HG02973 (cell line): ENCODE results near the gene CEBPA.
"Not testable (repeated sequence)": the region's sequence is repeated elsewhere in the genome, so short reads cannot be mapped to it uniquely, and the experiment has no call there.

Experiments used
- ATAC-seq: cut with Tn5 transposase; IDR thresholded peaks from one replicate; pipeline ENCODE4 v1.9.1; 2021; ENCODE audit warnings: moderate library complexity; ENCODE audit not compliant: unreplicated experiment

The CEBPA gene

DNA sequence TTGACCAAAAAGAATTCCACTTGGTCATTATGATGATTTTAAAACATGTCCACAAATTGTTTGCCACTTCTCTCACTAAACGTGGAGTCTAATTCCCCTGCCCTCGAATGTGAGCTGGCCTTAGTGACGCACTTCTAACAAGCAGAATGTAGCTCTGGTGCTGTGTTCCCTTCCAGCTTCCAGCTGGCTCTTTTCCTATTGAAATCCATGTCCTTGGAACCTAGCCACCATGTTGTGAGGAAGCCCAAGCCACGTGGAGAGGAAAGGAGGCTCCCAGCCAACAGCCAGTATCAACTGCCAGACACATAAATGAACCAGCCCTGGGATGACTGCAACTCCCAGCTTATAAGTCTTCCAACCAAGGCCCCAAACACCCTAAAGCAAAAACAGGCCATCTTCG lies 23.6 kb upstream of the CEBPA start:
- ATAC-seq: no peak

DNA sequence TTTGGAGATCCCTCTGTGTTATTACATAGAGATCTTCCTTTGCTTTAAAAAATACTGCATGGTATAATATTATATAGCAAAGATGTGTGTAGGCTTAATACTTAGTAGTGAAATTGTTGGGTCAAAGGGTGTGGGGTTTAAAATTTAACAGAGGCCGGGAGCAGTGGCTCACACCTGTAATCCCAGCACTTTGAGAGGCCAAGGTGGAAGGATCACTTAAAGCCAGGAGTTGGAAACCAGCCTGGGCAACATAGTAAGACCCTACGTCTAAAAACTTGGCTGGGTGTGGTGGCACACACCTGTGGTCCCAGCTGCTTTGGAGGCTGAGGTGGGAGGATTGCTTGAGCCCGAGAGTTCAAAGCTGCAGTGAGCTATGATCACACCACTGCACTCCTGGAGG lies 22.3 kb upstream of the CEBPA start:
- no peak for ATAC-seq

DNA sequence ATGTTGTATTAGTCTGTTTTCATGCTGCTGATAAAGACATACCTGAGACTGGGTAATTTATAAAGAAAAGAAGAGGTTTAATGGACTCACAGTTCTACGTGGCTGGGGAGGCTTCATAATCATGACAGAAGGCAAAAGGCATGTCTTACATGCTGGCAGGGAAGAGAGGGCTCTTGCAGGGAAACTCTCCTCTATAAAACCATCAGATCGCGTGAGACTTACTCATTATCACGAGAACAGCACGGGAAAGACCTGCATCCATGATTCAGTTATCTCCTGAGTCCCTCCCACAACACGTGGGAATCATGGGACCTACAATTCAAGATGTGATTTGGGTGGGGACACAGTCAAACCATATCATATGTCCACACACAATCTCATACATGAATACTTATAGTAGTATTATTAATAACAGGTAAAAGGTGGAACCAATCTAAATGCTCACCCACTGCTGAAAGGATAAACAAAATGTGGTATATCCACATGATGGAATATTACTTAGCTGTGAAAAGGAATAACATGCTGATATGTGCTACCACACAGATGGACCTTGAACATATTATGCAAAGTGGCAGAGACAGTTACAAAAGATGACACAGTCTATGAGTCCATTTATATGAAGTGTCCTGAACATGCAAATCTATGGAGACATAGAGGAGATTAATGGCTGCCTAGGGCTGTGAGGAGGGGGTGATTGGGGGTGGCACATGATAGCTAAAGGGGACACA lies 20.9 kb upstream of the CEBPA start:
- no peak for ATAC-seq

DNA sequence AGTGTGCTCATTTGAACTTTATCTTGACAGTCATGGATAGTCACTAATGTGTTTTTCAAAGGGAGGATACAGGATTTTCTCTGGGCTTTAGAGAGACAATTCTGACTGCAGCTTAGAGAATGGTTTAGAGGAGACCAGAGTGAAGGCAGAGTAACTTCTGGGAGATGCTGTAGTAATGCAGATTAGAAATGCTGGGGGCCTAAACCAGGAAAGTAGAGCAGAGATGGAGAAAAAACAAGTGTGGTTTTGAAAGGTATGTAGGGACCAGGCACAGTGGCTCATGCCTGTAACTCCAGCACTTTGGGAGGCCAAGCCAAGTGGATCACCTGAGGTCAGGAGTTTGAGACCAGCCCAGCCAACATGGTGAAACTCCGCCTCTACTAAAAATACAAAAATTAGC lies 18.3 kb upstream of the CEBPA start:
- ATAC-seq: no peak

DNA sequence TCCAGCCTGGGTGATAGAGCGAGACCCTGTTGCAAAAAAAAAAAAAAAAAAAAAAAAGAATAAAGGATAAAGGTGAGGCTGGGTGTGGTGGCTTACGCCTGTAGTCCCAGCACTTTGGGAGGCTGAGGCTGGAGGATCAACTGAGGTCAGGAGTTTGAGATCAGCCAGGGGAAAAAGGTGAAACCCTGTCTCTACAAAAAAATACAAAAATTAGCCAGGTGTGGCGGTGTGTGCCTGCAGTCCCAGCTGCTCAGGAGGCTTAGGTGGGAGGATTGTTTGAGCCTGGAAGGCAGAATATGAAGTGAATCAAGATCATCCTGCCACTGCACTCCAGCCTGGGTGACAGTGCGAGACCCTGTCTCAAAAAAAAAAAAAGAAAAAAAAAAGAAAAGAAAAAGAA lies 15.7 kb upstream of the CEBPA start:
- not testable (repeated sequence) for ATAC-seq

DNA sequence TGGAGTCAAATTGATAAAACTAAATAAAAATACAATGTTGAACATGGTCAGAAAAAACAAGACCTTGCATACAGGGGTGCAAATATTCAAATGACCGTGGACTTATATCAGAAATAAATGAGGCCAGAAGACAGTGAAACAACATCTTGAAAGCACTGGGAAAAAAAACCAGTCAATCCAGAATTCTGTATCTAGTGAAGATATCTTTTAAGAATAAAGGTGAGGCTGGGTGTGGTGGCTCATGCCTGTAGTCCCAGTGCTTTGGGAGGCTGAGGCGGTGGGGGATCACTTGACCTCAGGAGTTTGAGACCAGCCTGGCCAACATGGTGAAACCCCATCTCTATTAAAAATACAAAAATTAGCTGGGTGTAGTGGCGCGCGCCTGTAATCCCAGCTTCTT lies 15.2 kb upstream of the CEBPA start:
- ATAC-seq: no peak

DNA sequence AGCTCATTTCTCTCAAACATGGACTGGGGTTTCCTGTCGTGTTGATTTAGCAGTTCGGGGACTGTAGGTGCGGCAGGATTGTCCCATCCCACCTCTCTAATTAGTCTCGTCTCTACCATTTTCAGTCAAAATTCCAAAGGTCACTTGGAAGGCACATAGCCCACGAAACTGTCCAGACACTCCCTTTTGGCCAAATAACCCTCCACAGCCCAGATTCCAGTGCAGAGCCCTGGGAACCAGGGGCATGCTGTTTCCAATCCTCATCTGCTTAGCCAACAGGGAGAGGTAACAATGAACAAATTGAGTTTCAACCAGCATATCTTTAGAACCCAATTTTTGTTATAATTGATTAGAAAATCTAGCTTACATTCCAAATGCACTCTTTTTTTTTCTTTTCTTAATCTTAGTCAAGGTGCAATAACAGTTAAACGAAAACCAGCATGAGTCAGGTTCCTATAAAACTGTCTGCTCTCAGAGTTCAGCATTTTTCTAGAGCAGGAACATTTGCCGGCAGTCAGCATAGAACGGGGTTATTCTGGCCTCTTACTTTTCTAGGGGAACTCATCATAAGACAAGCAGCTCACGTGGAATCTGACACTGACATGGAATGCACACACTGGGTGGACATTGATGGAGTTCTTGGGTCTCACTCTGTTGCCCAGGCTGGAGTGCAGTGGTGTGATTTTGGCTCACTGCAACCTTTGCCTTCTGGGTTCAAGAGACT lies 14.4 kb upstream of the CEBPA start:
- no peak for ATAC-seq

DNA sequence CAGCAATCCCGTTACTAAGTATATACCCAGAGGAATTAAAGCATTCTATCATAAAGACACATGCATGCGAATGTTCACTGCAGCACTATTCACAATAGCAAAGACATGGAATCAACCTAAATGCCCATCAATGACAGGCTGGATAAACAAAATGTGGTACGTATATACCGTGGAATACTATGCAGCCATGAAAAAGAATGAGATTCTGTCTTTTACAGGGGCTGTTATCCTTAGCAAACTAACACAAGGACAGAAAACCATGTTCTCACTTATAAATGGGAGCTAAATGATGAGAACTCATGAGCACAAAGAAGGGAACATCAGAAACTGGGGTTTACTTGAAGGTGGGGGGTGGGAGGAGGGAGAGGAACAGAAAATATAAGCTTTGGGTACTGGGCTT lies 10.5 kb upstream of the CEBPA start:
- not testable (repeated sequence) for ATAC-seq

DNA sequence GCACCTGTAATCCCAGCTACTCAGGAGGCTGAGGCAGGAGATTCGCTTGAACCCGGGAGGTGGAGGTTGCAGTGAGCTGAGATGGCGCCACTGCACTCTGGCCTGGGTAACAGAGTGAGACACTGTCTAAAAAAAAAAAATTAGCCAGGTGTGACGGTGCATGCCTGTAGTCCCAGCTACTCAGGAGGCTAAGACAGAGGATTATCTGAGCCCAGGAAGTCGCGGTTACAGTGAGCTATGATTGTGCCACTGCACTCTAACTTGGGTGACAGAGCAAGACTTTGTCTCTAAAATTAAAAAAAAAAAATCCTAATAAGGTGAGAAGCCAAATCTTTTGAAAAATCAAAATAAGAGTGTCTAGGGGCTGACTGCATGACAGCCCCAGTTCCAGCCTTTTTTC lies 9.7 kb upstream of the CEBPA start:
- no peak for ATAC-seq

DNA sequence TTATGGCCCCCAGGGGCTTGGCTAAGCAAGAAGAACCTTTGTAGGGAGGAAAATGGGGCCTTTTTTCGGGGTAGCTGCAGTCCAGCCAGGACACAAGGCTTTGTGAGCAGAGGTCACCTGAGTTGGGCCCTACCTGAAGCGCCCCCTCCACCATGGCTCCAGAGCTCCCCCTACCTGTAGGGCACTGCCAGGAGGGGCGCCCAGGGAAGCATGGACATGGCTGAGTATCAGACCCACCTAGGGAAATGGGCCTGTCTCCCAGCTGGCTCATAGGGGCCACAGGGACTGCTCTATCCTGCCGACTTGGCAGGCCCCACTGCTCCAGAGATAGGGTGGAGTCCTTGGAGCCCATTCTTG lies 9.0 kb upstream of the CEBPA start:
- no peak for ATAC-seq

DNA sequence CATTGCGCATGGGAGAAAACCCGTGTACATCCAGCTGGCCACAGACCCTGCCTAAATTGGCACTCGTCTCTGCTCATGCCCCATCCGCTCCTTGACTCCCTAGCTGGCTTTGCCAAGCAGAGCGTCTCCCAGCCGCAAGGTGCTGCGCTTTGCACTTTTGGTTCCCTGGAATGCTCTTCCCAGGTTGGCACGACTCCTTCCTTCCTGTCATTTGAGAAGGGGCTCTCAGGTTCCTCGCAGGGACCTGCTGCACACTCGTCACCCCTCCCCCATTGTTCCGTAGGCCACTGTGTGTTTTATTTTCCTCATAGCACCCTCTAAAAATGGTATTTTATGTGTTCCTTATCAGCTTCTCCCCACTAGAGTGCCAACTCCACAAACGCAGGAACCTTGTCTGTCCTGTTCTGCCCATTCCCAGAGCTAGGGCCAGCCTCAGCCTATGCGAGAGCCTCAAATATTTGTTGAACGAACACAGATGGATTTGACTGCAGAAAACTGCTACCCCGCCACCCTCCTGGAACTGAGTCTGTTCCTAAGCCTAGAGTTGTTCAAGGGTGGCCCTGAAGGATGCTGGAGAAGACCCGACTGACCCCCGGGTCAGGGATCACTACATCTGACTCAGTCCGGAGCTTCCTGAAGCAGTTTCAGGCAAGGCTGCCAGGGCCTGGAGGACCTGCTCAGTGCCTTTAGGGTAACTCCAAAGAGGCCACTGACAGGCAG lies 8.4 kb upstream of the CEBPA start:
- no peak for ATAC-seq

DNA sequence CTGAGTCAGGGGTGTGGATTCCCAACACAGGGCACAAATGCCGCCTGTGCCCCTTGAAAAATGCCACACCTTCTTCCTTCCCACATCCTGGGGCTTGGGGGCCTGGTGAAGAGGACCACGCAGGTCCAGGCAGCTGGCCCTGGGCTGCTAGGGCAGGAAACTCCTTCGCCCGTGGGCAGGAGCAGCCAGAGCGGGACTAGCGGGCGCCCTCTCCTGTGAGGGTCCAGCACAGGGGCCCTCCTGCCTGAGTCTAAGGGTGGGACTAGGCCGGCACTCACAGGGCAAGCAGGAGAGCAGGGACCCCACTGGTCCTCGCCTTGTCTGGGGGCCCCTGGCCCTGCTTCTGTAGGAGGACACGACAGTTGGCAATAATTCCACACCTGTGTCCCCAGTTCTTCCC lies 7.5 kb upstream of the CEBPA start:
- no peak for ATAC-seq

DNA sequence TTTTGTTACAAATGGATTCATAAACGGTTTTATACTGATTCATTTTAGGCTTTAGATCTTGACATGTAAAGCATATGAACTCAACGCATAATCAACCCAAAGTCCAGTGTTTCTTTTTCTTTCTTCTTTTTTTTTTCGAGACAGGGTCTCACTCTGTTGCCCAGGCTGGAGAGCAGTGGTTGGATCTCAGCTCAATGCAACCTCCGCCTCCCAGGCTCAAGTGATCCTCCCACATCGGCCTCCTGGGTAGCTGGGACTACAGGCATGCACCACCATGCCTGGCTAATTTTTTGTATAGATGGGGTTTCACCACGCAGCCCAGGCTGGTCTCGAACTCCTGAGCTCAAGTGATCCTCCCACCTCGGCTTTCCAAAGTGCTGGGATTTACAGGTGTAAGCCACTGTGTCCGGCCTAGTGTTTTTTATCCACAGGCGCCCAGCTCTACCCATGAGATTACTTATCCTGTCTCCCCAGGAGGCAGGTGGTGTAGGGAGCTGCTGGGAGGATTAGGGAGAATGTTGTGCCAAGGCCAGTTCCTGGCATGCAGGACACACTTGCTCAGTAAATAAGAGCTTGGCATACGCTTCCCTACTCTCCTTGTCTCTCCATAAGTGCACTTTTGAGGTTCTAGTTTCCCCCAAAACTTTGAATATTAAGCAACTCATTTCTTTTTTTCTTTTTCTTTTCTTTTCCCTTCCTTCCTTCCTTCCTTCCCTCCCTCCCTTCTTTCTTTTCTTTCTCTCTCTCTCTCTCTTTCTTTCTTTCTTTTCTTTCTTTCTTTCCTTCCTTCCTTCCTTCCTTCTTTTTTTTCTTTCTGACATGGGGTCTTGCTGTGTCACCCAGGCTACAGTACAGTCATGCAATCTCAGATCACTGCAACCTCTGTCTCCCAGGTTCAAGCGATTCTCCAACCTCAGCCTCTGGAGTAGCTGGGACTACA lies 4.8 kb upstream of the CEBPA start:
- no peak for ATAC-seq

DNA sequence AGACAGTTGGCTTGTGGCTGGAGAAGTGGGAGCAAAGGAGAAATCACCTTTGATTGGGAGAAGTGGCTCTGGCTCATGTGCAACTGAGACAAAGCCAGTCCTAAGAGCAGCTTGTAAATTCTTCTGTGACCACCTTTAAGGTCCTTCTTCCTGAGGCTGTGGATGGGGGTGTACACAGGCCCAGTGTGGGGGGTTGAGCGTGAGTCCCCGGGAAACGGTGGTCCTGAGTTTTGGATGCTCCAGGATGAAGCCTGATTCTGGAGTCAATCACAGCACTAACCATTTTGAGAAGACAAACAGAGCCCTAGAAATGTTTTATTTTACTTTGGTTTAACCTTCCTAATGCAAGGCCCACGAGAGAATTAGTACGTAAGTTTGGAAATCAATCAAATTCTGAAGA lies 3.9 kb upstream of the CEBPA start:
- ATAC-seq: no peak

DNA sequence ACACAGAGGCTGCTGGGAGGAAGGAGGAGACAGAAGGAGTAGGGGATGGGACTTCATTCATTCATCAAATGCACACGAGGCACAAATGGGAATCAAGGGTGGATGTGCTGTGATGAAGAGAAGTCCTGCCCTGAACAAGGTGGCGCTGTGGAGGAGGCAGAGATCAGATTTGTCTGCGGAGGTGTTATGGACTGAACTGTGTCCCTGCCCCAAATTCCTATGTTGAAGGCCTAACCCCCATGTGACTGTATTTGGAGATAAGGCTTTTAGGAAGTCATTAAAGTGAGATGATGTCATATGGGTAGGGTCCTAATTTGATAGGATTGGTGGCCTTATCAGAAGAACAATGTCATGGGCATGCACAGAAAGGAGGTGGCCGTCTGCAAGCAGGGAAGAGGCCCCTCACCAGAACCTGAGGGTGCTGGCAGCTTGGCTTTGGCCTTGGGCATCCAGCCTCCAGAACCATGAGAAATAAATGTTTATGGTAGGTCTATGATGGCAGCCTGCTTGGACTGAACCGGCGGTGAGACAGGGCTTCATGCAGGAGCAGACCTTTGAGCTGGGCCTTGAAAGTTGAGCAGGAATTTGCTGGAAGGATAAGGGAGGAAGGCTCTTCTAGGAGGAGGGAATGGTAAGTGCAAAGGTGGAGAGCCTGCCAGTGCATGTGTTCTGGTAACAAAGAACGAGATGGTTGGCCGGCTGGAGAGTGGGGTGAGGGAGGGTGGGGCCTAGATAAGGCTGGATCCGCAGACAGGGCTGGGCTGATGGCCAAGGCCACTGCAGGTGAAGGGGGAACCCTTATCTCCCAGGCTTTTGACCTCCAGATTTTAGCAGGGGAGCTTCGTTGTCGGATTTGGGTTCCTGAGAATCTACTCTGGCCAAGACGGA lies 2.7 kb upstream of the CEBPA start:
- no peak for ATAC-seq

DNA sequence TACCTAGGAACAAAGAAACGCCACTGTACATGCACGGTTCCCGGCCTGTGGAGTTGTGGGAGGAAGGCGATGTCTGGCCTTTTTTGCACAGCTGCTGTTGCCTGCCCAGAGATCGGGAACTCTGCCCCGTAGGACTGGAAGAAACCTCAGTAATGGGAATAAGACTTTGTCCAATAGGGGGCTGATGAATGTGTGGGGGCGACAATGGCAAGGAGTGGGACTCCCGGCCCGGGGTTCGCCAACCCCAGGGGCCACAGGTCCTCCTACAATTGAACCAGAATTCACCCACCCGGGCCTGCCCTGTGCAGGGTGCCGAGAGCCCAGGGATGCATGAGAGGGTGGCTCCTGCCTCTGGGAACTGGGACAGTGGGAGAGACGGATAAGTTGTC lies 2.0 kb upstream of the CEBPA start:
- ATAC-seq: no peak

DNA sequence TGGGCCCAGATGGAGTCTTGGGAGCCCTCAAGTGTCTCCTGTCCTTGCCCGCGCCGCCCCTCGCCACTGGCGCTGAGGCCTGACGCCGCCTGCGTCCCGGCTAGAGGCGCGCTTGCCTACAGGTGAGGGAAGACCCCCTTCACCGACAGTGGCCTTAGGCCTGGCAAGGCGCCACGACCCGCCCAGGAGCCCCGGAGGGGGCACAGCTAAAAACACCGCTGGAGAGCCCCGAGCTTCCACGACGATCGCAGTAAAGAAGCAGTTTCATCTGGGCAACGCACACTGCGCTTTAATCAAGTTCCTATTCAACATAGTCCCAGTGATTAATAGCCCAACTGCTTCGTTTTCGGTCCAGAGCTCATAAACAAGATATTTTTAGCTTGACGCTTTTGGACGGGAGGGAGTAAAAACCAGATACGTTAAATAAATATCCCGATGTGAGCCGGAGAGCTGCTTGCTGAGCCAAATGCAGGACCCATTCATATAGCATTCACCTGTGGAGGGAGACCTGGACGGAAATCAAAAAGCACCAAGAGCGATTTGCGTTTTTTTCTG lies 1.5 kb upstream of the CEBPA start:
- no peak for ATAC-seq

DNA sequence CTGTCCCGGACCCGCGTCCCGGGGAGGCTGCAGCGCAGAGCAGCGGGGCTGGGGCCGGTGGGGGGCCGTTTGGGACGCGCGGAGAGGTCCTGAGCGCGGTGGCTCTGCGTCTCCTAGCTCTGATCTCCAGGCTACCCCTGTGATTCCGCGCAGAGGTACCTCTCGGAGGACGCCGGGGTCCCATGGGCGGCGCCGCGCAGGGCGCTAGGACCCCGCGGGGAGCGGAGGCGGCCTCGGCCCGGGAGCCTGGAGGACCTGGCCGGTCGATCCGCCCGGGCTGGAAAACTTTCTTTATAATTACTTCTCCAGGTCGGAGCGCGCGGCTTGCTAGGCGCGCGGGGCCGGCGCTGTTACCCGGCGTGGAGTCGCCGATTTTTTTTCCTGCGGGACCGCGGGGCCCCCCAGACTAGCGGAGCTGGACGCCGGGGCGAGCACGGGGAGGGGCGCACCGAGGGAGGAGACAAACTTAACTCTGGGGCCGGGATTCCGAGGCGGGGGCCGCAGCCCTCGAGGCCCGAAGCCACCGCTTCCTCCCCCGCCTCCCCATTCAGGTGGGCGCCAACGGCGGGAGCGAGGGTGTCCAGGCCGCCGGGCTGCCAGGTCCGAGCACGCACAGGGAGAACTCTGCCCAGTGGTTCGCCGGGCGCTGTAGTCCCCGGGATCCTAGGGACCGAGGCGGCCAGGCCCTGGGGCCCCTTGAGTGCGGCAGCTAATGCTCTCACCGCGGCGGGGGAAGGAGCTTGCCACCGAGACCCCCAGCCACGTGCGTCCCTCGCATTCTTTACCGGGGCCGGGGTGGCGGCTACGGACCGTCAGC lies 848 bp upstream of the CEBPA start:
- no peak for ATAC-seq

DNA sequence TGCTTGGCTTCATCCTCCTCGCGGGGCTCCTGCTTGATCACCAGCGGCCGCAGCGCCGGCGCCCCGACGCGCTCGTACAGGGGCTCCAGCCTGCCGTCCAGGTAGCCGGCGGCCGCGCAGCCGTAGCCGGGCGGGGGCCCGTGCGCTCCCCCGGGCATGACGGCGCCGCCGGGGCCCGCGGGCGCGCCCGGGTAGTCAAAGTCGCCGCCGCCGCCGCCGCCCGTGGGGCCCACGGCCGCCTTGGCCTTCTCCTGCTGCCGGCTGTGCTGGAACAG lies 497 bp downstream of the CEBPA start:
- no peak for ATAC-seq
